GM19099 (cell line): ENCODE data around the gene SQSTM1.

Experiments
- POLR2A ChIP-seq: IDR thresholded peaks from 3 replicates; pipeline ENCODE4 v1.6.1; 2011; ENCODE audit warnings: low read depth; ENCODE audit not compliant: insufficient read length; ENCODE audit errors: extremely low read depth

Gene SQSTM1

DNA sequence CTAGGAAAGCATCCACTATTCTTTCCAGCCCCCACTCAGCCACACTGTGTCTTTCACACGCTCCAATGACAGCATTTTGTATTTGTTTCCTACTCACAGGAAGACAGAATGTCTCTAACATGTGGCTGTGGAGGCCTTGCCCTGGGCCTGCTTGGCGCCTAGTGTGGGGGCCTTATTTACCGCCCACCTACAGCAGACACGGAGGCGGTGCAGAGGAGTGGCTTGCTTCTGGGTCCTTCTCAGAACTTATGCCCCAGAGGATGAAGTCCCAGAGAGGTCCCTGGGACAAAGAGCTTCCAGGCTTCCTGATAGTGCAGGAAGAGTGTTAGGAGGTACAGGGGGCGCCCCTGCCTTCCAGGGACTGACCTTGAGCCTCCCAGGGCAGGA is 46.4 kb downstream of the SQSTM1 start:
- TF ChIP-seq POLR2A: no peak

DNA sequence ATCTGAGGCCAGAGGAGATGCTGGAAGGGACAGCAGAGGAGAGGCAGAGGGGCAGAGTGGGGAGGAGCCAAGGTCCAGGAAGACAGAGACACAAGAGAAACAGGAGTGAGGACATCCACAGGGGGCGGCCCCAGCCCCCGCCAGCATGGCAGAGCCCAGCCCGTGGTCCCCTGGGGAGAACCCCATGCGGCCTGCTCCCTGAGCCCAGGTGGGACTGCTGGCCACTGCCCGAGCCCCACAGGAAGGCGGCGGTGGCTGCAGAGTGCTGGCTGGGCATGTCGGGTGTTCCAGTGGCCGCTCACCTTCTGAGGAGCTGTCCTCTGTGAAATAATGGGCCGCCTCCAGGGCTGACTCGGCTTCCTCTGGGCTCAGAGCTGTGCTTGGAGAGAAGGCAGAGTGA is 46.8 kb downstream of the SQSTM1 start:
- TF ChIP-seq POLR2A: no peak

DNA sequence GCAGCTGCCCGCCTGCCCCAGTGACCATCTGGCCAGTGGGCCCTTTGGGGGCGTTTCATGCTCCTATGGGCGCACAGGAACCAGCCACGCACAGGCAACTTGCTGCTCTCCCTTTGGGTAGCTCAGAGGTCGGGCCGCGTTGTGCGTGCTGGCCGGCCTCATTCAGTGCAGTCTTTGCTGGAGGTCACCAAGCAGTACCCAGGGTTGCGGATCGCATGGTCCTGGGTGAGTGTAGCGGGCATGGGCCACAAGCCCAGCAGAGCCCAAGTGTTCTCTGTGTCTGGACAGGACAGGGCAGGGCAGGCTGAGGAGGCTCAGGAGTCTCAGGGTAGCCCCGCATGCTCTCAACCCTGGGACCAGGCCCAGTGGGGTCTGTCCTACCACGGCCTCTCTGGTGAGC is 47.8 kb downstream of the SQSTM1 start:
- no peak for TF ChIP-seq POLR2A

DNA sequence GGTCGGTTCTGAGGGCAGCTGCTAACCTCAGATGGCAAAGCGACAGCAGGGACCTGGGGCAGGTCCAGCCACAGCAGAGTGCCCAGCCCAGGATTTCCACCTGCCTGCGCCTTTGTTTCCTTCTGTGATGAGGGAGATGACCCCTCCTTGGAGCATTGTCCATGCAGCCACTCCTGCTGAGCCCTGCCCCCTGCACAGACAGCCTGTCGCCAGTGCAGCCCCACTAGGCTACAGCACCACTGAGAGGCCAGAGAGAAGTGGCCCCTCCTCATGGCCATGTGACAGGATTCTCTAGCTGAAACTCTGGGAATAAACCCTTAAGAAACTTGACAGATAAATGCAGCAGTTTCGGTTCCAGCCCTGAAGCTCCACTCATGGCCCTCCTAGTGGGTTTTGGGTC is 48.4 kb downstream of the SQSTM1 start:
- TF ChIP-seq POLR2A: no peak

DNA sequence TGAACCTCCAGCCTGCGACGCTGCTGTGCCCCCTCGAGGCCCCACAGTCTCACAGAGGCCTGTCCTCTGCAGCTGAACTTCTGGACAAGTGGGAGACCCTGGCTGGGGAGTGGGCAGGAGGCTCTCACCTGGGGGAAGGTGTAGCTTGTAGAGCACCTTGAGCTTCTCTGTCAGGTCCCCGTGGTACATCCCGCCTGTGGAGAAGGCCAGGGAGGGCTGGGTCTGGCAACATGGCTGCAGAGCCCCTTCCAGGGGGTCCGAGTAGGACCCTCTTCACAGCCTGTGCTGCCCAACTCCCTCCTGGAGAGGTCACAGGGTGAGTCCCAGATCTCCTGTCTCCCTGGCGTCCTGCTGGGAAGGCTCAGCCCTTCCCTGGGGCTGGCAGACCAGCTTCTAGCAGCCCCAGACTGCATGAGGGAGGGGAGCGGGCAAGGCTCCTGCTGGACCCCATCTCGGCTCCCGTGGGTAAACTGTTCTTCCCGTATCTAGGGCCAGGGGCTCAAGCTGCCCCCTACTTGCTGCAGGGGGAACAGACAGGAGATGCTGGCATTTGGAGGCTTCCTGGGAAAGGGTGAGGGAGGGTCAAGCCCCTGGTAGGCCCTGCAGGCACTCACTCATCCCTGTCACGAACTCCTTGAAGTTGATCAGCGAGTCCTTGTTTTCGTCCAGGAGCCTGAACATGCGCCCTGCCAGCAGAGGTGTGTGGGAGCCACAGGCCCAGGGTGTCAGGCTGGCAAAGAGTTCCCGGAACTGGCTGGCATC is 49.1 kb downstream of the SQSTM1 start:
- no peak for TF ChIP-seq POLR2A

DNA sequence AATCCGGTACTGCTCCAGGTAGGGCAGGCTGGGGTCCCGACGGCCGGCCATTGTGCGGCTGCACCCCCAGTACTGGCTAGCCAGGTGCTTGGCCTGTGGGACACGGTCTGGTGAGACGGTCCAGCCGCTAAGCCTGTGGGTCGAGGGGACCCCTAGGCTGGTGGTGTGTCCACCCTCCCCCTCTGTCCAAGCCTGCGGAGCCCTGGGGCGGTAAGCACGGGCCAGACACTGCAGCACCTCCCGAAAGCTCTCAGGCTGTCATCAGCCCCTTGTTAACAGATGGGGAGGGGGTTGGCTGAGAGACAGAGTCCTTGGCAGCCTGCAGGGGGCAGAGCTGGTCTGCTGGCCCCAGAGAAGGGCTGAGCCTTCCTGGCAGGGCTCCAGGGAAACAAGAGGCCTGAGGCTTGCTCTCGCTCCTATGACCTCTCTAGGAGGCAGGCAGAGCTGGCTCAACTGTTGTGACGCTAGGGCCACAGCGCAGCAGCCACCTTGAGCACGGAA is 49.7 kb downstream of the SQSTM1 start:
- no peak for TF ChIP-seq POLR2A

DNA sequence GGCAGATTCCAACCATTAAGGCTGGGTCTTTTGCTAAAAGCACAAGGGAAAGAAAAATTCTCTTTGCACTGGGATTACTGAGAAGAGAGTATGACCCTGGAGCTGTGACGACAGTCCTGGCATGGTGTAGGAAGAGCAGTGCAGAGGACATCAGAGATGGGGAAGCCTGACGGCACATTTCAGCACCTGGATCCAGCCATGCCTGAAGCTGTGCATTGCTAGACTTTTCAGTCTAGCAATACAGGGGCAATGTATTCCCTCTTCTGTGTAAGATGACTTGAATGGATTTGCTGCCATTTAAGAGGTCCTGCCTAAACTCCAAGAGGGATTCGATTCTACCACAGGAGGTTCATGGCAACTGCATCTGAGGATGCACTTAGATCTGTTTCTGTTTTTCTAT is 50.2 kb downstream of the SQSTM1 start:
- no peak for TF ChIP-seq POLR2A

DNA sequence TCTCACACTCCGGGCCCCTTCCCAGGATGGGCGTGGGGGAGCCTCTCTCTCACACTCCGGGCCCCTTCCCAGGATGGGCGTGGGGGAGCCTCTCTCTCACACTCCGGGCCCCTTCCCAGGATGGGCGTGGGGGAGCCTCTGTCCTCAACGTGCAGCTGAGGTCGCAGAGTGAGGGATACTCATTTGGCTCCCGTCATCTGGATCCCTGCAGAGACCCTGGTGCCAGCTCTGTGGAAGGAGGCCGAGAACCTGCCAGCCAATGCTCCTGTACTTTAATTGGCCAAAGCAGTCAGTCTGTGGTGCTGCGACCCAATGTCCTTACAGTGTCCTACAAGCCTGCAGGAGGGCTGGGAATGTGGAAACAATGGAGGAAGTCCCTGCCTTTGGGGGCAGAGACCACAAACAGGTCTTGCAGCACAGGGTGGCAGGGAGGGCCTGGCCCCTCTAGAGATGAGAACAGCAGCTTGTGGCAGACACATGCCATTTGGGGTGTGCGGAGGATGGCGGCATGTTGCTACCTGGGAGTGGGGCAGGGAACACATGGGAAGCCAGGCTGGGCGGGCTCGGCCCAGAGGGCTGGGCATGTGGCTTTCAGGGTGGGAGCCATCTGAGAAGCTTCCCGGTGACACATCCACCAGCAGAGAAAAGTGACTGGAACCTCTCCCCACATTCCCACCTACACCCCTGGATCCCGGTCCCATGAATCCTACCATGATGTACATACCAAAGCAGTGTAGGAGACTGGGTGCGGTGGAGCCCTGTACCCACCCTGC is 51.5 kb downstream of the SQSTM1 start:
- no peak for TF ChIP-seq POLR2A

DNA sequence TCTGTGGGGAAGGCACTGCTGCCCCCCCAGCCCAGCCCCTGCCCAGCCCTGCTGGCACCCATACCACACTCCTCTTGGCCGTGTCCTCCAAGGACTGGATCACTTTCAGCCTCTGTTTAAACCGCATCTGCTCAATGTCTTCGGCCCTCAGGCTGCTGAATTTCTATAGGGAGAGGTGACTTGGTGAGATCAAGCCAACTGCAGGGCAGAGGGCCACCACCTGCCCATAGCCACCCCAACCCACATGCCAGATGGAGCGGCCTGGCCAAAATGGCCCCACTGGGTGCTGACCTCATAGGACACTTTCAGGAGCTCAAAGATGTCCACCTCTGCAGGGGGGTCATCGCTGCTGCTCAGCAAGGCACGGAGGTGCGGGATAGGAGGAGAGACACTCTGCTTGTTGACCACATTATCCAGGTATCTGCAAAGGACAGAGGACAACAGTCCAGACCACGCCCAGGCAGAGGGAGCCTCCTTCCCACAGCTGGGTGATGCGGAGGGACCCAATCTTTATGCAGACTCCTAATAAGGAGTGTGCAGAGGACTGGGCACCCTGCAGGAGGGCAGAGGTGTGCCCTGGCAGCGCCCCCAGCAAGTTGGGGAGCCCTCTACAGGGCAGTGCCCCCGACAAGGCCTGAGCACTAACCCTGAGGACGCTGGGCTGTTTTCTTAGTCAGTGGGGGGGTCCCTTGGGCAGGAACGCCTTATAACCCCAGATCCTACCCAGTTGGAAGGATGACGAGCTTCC is 52.3 kb downstream of the SQSTM1 start:
- TF ChIP-seq POLR2A: no peak

DNA sequence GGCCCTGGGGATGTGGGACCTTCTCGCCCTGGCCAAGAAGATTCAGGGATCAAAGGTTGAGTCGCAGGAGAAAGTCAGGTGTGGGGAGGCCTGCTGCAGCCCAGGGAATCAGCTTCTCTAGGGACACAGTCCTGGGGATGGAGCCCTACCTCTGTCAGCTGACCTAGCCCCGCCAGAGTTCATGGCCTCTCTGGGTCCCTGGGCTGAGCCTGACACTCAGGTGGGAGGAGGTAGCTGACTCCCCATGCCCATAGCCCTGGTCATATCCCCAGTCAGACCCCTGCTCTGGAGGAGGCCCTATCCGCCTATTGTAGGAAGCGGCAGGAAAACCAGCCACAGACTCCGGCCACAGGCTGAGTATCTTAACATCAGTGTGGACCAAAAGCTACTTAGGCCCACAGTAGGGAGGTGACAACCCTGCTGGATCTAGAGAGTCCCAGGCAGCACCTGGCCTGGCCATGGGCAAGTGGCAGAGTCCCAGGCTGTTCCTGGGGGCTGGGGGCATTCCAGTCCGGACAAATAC is 52.9 kb downstream of the SQSTM1 start:
- no peak for TF ChIP-seq POLR2A

DNA sequence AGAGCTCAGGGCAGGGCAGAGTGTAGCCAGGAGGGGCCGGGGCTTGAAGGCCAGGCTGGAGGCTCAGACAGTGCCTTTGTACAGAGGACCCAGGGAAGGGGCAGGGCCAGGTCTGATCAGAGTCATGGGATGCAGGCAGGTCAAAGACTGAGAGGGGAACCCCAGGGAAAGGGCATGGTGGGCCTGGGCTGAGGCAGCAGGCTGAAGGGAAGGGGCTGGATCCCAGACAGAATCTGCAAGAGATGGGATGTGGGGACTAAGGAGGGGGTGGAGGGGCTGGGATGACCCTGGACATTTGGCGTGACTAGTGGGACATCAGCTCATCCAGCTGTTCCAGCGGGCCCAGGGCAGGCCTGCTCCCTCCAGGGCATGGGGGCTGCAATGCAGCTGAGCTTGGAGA is 53.4 kb downstream of the SQSTM1 start:
- no peak for TF ChIP-seq POLR2A

DNA sequence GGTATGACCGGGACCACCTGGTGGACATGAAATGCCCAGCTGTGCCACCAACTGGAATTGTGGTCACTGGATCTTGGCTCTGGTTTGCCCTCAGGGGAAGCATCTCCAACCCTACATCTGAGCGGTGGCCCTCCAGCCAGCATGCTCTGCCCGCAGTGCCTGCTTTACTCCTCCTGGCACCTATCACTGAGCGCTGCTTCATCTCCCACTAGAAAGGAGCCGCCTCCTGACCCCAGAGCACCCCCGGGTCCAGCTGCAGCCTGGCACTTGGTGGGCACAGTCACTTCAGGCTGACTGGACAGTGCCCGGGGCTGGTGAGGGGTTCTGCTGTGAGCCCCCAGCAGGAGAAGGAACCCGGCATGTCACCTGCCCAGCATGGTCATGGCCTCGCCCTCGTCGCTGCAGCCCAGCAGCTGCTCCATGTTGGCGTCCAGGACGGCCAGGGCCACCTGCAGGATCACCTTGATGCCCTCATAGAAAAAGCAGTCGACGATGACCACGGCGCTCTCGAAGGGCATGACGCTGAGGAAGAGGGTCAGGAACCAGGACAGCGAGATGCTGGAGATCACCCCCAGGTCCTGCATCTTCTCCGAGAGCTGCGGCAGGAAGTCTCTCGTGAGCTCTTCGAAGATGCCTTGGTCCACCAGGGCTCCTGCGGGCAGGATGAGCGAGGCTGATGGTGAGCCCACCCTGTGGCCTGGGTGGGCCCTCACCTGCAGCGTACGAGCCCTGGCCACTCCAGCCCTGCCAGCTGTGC is 54.0 kb downstream of the SQSTM1 start:
- TF ChIP-seq POLR2A: no peak

DNA sequence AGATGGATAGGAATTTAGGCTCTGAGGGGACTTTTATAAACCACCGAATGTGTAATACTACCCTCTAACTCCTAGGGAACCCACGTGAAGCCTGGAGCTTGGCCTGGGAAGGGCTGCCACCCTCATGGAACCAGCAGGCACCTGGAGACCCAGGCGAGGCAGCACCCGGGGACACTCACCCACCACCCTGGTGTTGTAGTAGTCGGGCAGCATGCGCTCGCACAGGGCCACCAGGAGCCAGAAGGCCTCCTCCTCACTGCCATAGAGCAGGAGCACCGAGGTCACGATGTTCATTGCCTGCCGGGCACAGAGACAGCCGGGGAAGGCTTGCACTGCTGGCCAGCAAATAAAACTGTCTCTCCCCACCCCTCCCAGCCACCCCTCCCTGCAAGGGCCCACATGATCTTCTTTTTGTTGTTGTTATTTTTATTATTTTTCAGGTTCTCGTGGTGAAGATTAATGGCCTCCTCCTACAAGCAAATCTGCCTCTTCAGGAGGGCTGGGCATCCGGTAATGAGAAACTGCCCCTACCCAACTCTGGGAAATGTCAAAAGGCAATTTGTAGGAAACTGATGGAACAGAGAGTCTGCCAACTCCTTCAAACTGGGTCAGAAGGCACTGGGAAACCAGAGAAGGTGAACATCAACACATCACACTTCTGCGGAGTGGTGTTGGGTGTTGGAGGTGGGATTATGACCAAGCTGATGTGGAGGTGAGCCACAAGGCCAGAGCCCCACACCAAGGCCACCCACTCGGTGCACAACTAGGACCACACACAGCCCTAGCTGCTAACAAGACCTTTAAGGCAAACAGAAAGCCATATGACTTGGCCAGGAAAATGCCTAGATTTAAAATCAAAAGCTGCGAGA is 55.3 kb downstream of the SQSTM1 start:
- TF ChIP-seq POLR2A: no peak

DNA sequence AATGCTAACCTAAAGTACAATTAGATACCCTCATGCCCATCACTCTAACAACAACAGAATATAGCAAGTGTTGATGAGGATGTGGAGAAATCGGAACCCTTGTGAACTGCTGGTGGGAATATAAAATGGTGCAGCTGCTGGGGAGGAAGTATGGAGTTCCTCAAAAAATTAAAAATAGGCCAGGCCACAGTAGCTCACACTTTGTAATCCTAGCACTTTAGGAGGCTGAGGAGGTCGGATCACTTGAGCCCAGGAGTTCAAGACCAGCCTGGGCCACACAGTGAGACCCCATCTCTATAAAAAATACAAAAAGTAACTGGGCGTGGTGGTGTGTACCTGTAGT is 55.9 kb downstream of the SQSTM1 start:
- TF ChIP-seq POLR2A: no peak
